Panc1 (cell line): ENCODE data around the gene C1RL. TPM values are rescaled to one million over a fixed set of nuclear protein-coding genes. Genes with fewer than 3 reads are reported as not detected.

ENCODE experiments used
- ATAC-seq: fragments of 200-7000 bp; cut with Tn5 transposase; 2 replicates; pipeline ENCODE4 v1.9.1; 2020; ENCODE audit warnings: mild to moderate bottlenecking, moderate library complexity
- BruUV-seq: library from RNA; stranded (reverse); fragments of 400-500 nt; replicated peaks from 2 replicates; lab custom pipeline; 2021; lab: Mats Ljungman, UMichigan
- CTCF ChIA-PET: fragments of 300-600 bp; sonication (Branson Sonifier 250); formaldehyde crosslinking; loops from one replicate; lab custom pipeline; 2022; ENCODE audit warnings: antibody characterized with exemption; lab: Charles Lee
- POLR2A ChIA-PET: fragments of 300-600 bp; sonication (Branson Sonifier 250); formaldehyde crosslinking; loops from one replicate; lab custom pipeline; 2022; ENCODE audit warnings: antibody characterized with exemption; lab: Charles Lee
- DNase-seq: peaks from one replicate; pipeline ENCODE4 v3.0.0-alpha.2; 2010; ENCODE audit warnings: low read depth, low spot score
- H3K27ac ChIP-seq: 2 replicates; pipeline ENCODE4 v1.5.1; 2011; ENCODE audit warnings: mild to moderate bottlenecking, low read length, inconsistent platforms
- H3K27me3 ChIP-seq: fragments of 200-500 bp; sonication (Bioruptor generic); 2 replicates; pipeline ENCODE4 v1.6.0; 2014; ENCODE audit warnings: low read length, inconsistent platforms; ENCODE audit not compliant: control insufficient read depth, insufficient read depth
- H3K36me3 ChIP-seq: fragments of 200-500 bp; sonication (Bioruptor generic); 2 replicates; pipeline ENCODE4 v1.5.1; 2014; ENCODE audit warnings: inconsistent platforms, mild to moderate bottlenecking, low read length, moderate library complexity; ENCODE audit not compliant: control insufficient read depth, insufficient read depth
- H3K4me1 ChIP-seq: 2 replicates; pipeline ENCODE4 v1.5.1; 2011; ENCODE audit warnings: inconsistent platforms, mild to moderate bottlenecking, low read length, moderate library complexity; ENCODE audit not compliant: control insufficient read depth, insufficient read depth
- H3K4me3 ChIP-seq, 2 experiments: 2 replicates each; pipeline ENCODE4 v1.5.1; 2011 to 2012; ENCODE audit warnings: low read depth in 2 of 2, low read length in 2 of 2, mild to moderate bottlenecking in 2 of 2, inconsistent platforms in 1 of 2, moderate library complexity in 1 of 2
- H3K9me3 ChIP-seq: fragments of 200-500 bp; sonication (Bioruptor generic); 2 replicates; pipeline ENCODE4 v1.5.1; 2014; ENCODE audit warnings: low read depth, mild to moderate bottlenecking, inconsistent platforms, low read length, moderate library complexity; ENCODE audit not compliant: control insufficient read depth, insufficient read depth
- CTCF ChIP-seq: fragments of 450-650 bp; IDR thresholded peaks from 2 replicates; pipeline ENCODE4 v1.5.1; 2017; ENCODE audit warnings: mild to moderate bottlenecking
- POLR2AphosphoS5 ChIP-seq: IDR thresholded peaks from 2 replicates; pipeline ENCODE4 v1.6.1; 2012; ENCODE audit warnings: mild to moderate bottlenecking, low read depth, low read length, moderate library complexity
- REST ChIP-seq, 2 experiments: IDR thresholded peaks; 2 replicates each; pipeline ENCODE4 v1.6.1; 2011 to 2012; ENCODE audit warnings: low read depth in 2 of 2, control low read depth in 1 of 2, low read length in 1 of 2, mild to moderate bottlenecking in 1 of 2, moderate library complexity in 1 of 2; ENCODE audit not compliant: insufficient read depth in 1 of 2
- SIN3A ChIP-seq: IDR thresholded peaks from 2 replicates; pipeline ENCODE4 v1.6.1; 2012; ENCODE audit warnings: low read depth, mild to moderate bottlenecking, low read length, moderate library complexity, borderline replicate concordance; ENCODE audit not compliant: insufficient read depth
- TCF7L2 ChIP-seq: IDR thresholded peaks from 2 replicates; pipeline ENCODE4 v1.6.1; 2011; ENCODE audit warnings: mild to moderate bottlenecking, low read depth, low read length, inconsistent platforms
- in situ Hi-C: cut with HindIII; loops from 2 replicates; pipeline ENCODE4 v1.10.0; 2016; ENCODE audit warnings: low sequenced_read_pairs, low pct_unique_long_range_greater_than_20kb
- intact Hi-C: fragments of 100-400 bp; cut with micrococcal nuclease; formaldehyde crosslinking; loops from one replicate; pipeline ENCODE4 v1.10.0; 2022; ENCODE audit not compliant: unreplicated experiment
- total RNA-seq: library from RNA; stranded (reverse); gene quantifications from one replicate; pipeline ENCODE4 v1.2.1, GENCODE V29; 2021; ENCODE audit not compliant: unreplicated experiment

C1RL gene
- total RNA-seq, 1 experiment from 2014 or later = 10.7 TPM

- intact Hi-C loops = loop anchor here (10.0 kb wide), 1 partner anchor 170 kb away; the partner anchor contains the start of genes C12orf57 and RNU7-1
- no TSS peak for BruUV-seq
- no peak for DNase-seq
- CTCF ChIA-PET = no interaction called here
- no peaks in the 10 kb centered on the region for H3K9me3 ChIP-seq
- no peak for TF ChIP-seq SIN3A
- TF ChIP-seq REST (IDR thresholded peaks at IDR 0.05; ENCODE audit: insufficient read depth in 1 of 2, low read depth in 2 of 2, low read length in 1 of 2) = no peak
- H3K4me1 ChIP-seq = no peaks in the 10 kb centered on the region
- no peak overlapping the region for H3K27ac ChIP-seq
- no peak for ATAC-seq
- POLR2A ChIA-PET = no interaction called here
- H3K27me3 ChIP-seq = no peaks in the 10 kb centered on the region
- H3K36me3 ChIP-seq = no peaks in the 10 kb centered on the region
- no peak overlapping the region for H3K4me3 ChIP-seq
- in situ Hi-C loops = no loop called here
These were observed 5.8 kb upstream of the C1RL start for GRCh38 chr12:7114851-7115250.

GRCh38 chr12:7114008-7114407, 5.0 kb upstream of the C1RL start:
- in situ Hi-C loops = no loop called here
- CTCF ChIA-PET = no interaction called here
- Histone ChIP-seq H3K4me1 (peaks cover 3% of the 10 kb centered on the region; the same call in 1 of the 2 replicates), H3K27ac (no peak overlapping the region), H3K36me3 (no peaks in the 10 kb centered on the region), H3K4me3 (no peak overlapping the region), H3K27me3 (no peaks in the 10 kb centered on the region), H3K9me3 (no peaks in the 10 kb centered on the region)
- ATAC-seq (no peak), DNase-seq (no peak)
- TF ChIP-seq REST (IDR thresholded peaks at IDR 0.05; ENCODE audit: insufficient read depth in 1 of 2, low read depth in 2 of 2, low read length in 1 of 2) = no peak
- no peak for TF ChIP-seq CTCF
- no peak for TF ChIP-seq TCF7L2
- no peak for TF ChIP-seq POLR2AphosphoS5
- TF ChIP-seq SIN3A = no peak
- intact Hi-C loops = loop anchor here (10.0 kb wide), 1 partner anchor 169 kb away; the partner anchor contains the start of genes C12orf57 and RNU7-1
- BruUV-seq = no TSS peak
- POLR2A ChIA-PET = no interaction called here
